ENCODE measurements around the gene WDR70.
"Not testable (repeated sequence)": the region's sequence is repeated elsewhere in the genome, so short reads cannot be mapped to it uniquely, and the experiment has no call there.

WDR70 gene

GRCh38 chr5:37771203-37771611 lies 392.1 kb downstream of the WDR70 start:
- DNase-seq, result no peak

GRCh38 chr5:37771731-37772130 lies 392.6 kb downstream of the WDR70 start:
- no peak for DNase-seq

- DNase-seq, result no peak
Observed at GRCh38 chr5:37772255-37772654, 393.1 kb downstream of the WDR70 start.

- no peak for DNase-seq
Observed at GRCh38 chr5:37773809-37774208, 394.7 kb downstream of the WDR70 start.

GRCh38 chr5:37774912-37775483 lies 395.9 kb downstream of the WDR70 start:
- no peak for DNase-seq

- no peak for DNase-seq
Observed at GRCh38 chr5:37776826-37777225, 397.7 kb downstream of the WDR70 start.

GRCh38 chr5:37777432-37778130 lies 398.5 kb downstream of the WDR70 start:
- DNase-seq, result no peak

GRCh38 chr5:37781409-37781808 lies 402.3 kb downstream of the WDR70 start:
- not testable (repeated sequence) for DNase-seq

- no peak for DNase-seq
Observed at GRCh38 chr5:37786416-37786815, 407.3 kb downstream of the WDR70 start.

- no peak for DNase-seq
Observed at GRCh38 chr5:37786862-37787519, 407.9 kb downstream of the WDR70 start.

- DNase-seq, result no peak
Observed at GRCh38 chr5:37787742-37788141, 408.6 kb downstream of the WDR70 start.

- DNase-seq, result no peak
Observed at GRCh38 chr5:37789991-37790390, 410.9 kb downstream of the WDR70 start.

GRCh38 chr5:37791321-37791720 lies 412.2 kb downstream of the WDR70 start:
- no peak for DNase-seq

GRCh38 chr5:37792975-37793631 lies 414.0 kb downstream of the WDR70 start:
- no peak for DNase-seq

- not testable (repeated sequence) for DNase-seq
Observed at GRCh38 chr5:37795292-37795691, 416.2 kb downstream of the WDR70 start.

- not testable (repeated sequence) for DNase-seq
Observed at GRCh38 chr5:37796435-37796834, 417.3 kb downstream of the WDR70 start.

GRCh38 chr5:37799865-37800421 lies 420.8 kb downstream of the WDR70 start:
- no peak for DNase-seq

- DNase-seq, result no peak
Observed at GRCh38 chr5:37801521-37801920, 422.4 kb downstream of the WDR70 start.
